Occipital lobe (tissue), 2 donors: ENCODE data around the gene SEC22C. TPM values are rescaled to one million over a fixed set of nuclear protein-coding genes. Genes with fewer than 3 reads are reported as not detected.

Experiments
- DNase-seq: peaks from one replicate; lab custom pipeline; 2025; lab: John Stamatoyannopoulos, UW
- total RNA-seq: library from RNA; depleted of rRNA; stranded (reverse); fragments of >200 nt; gene quantifications from one replicate; pipeline ENCODE4 v1.2.3, GENCODE V29; 2014

SEC22C gene
- total RNA-seq, 1 donor from 2014 or later, result 78.5 TPM

- peak; percentile 76 for DNase-seq
Observed at GRCh38 chr3:42498791-42499477, 82.8 kb downstream of the SEC22C start.

GRCh38 chr3:42498034-42498433, 83.7 kb downstream of the SEC22C start:
- DNase-seq, result no peak

Other genes with a start within 250 kb of the SEC22C start
- gene LYZL4, start 171.4 kb downstream of the SEC22C start, total RNA-seq, result not detected
- 0.16 TPM for gene VIPR1, start 79.3 kb downstream of the SEC22C start, total RNA-seq
- 26.4 TPM for gene SS18L2, start 8.9 kb upstream of the SEC22C start, total RNA-seq
- 246 TPM for gene NKTR, start 18.7 kb upstream of the SEC22C start, total RNA-seq
- 22.1 TPM for gene ZBTB47, start 71.7 kb upstream of the SEC22C start, total RNA-seq
- gene KLHL40, start 103.6 kb upstream of the SEC22C start, total RNA-seq, result not detected
- not detected for gene HHATL, start 120.8 kb upstream of the SEC22C start, total RNA-seq
- gene CCDC13, start 191.3 kb upstream of the SEC22C start, total RNA-seq, result 3.6 TPM
- gene HIGD1A, start 222.5 kb upstream of the SEC22C start, total RNA-seq, result 117 TPM
- 0.16 TPM for gene ACKR2, start 227.5 kb upstream of the SEC22C start, total RNA-seq